MM.1S (cell line): ENCODE results near the gene HTR7.

ENCODE experiments used
- DNase-seq: peaks from one replicate; pipeline ENCODE4 v3.0.0-alpha.2; 2015
- H2AFZ ChIP-seq: fragments of 300-600 bp; sonication (generic); 2 replicates; pipeline ENCODE4 v1.6.0; 2016; ENCODE audit warnings: antibody characterized with exemption, low read length
- H3F3A ChIP-seq: fragments of 300-600 bp; sonication (generic); 2 replicates; pipeline ENCODE4 v1.6.1; 2016; ENCODE audit warnings: mild to moderate bottlenecking, antibody characterized with exemption, low read length, moderate library complexity, mixed read lengths; ENCODE audit not compliant: insufficient read depth
- H3K27ac ChIP-seq: fragments of 300-600 bp; sonication (generic); 2 replicates; pipeline ENCODE4 v1.5.1; 2016; ENCODE audit warnings: mild to moderate bottlenecking, low read length
- H3K27me3 ChIP-seq: fragments of 300-600 bp; sonication (generic); replicated peaks from 2 replicates; pipeline ENCODE4 v1.6.0; 2016; ENCODE audit warnings: low read length; ENCODE audit not compliant: insufficient read depth
- H3K36me3 ChIP-seq: fragments of 300-600 bp; sonication (generic); replicated peaks from 2 replicates; pipeline ENCODE4 v1.6.1; 2016; ENCODE audit warnings: mild to moderate bottlenecking, low read length, mixed read lengths; ENCODE audit not compliant: insufficient read depth
- H3K4me1 ChIP-seq: fragments of 300-600 bp; sonication (generic); 2 replicates; pipeline ENCODE4 v1.6.1; 2016; ENCODE audit warnings: low read length, mixed read lengths
- H3K4me2 ChIP-seq: fragments of 300-600 bp; sonication (generic); 2 replicates; pipeline ENCODE4 v1.6.0; 2016; ENCODE audit warnings: low read depth, low read length
- H3K4me3 ChIP-seq: fragments of 300-600 bp; sonication (generic); 2 replicates; pipeline ENCODE4 v1.5.1; 2016; ENCODE audit warnings: low read length, mixed read lengths
- H3K79me2 ChIP-seq: fragments of 300-600 bp; sonication (generic); 2 replicates; pipeline ENCODE4 v1.6.1; 2016; ENCODE audit warnings: mixed run types, low read length, mixed read lengths
- H3K9ac ChIP-seq: fragments of 300-600 bp; sonication (generic); 2 replicates; pipeline ENCODE4 v1.6.1; 2016; ENCODE audit warnings: low read length, mixed read lengths
- H3K9me2 ChIP-seq: fragments of 300-600 bp; sonication (generic); replicated peaks from 2 replicates; pipeline ENCODE4 v1.6.1; 2016; ENCODE audit warnings: mild to moderate bottlenecking, low read length, mixed read lengths; ENCODE audit not compliant: insufficient read depth
- H3K9me3 ChIP-seq: fragments of 300-600 bp; sonication (generic); replicated peaks from 2 replicates; pipeline ENCODE4 v1.6.1; 2016; ENCODE audit warnings: mild to moderate bottlenecking, low read length, mixed read lengths; ENCODE audit not compliant: insufficient read depth
- H4K20me1 ChIP-seq: fragments of 300-600 bp; sonication (generic); 2 replicates; pipeline ENCODE4 v1.6.1; 2016; ENCODE audit warnings: mild to moderate bottlenecking, low read length, moderate library complexity, mixed read lengths; ENCODE audit not compliant: insufficient read depth
- CTCF ChIP-seq: fragments of 300-600 bp; sonication (generic); IDR thresholded peaks from 2 replicates; pipeline ENCODE4 v1.5.1; 2016; ENCODE audit warnings: antibody characterized with exemption, low read length, mixed read lengths
- EZH2 ChIP-seq: fragments of 300-600 bp; sonication (generic); optimal IDR thresholded peaks from 2 replicates; pipeline ENCODE3; 2017; ENCODE audit warnings: low read depth, mild to moderate bottlenecking, antibody characterized with exemption, low read length, mixed read lengths
- EZH2phosphoT487 ChIP-seq: fragments of 300-600 bp; sonication (generic); IDR thresholded peaks from 2 replicates; pipeline ENCODE4 v1.6.1; 2018; ENCODE audit warnings: antibody characterized with exemption, low read length

HTR7 gene

GRCh38 chr10:90777621-90778020 lies 80.2 kb downstream of the HTR7 start:
- no peak overlapping the region for H3K9ac ChIP-seq
- no peaks in the 10 kb centered on the region for H4K20me1 ChIP-seq
- H3K9me3 ChIP-seq, result no peaks in the 10 kb centered on the region
- no peaks in the 10 kb centered on the region for H3K79me2 ChIP-seq
- H3K27ac ChIP-seq, result no peak overlapping the region
- no peak for DNase-seq
- no peaks in the 10 kb centered on the region for H3K36me3 ChIP-seq
- no peak overlapping the region for H3K4me2 ChIP-seq
- H2AFZ ChIP-seq, result no peak overlapping the region
- H3K4me3 ChIP-seq, result no peak overlapping the region
- H3F3A ChIP-seq, result 0 out of 2 replicates have a peak, but pooled peaks cover 4% of the 10 kb centered on the region
- TF ChIP-seq EZH2 (no peak), CTCF (no peak), EZH2phosphoT487 (no peak)
- H3K9me2 ChIP-seq, result no peaks in the 10 kb centered on the region
- H3K27me3 ChIP-seq, result no peaks in the 10 kb centered on the region
- peaks cover 12% of the 10 kb centered on the region; the same call in 1 of the 2 replicates for H3K4me1 ChIP-seq

- H3K9ac ChIP-seq, result no peak overlapping the region
- H3K9me3 ChIP-seq, result no peaks in the 10 kb centered on the region
- TF ChIP-seq CTCF (no peak), EZH2phosphoT487 (no peak), EZH2 (no peak)
- H4K20me1 ChIP-seq, result no peaks in the 10 kb centered on the region
- H3K4me2 ChIP-seq, result no peak overlapping the region
- H3K4me1 ChIP-seq, result peaks cover 12% of the 10 kb centered on the region; the same call in 1 of the 2 replicates
- H3K36me3 ChIP-seq, result no peaks in the 10 kb centered on the region
- no peaks in the 10 kb centered on the region for H3K79me2 ChIP-seq
- H3F3A ChIP-seq, result 0 out of 2 replicates have a peak, but pooled peaks cover 4% of the 10 kb centered on the region
- no peak overlapping the region for H2AFZ ChIP-seq
- peak; percentile 56 for DNase-seq
- peak overlapping the region; percentile 29; the same call in 1 of the 2 replicates for H3K27ac ChIP-seq
- no peaks in the 10 kb centered on the region for H3K9me2 ChIP-seq
- no peaks in the 10 kb centered on the region for H3K27me3 ChIP-seq
- no peak overlapping the region for H3K4me3 ChIP-seq
Observed at GRCh38 chr10:90775351-90776028, 82.3 kb downstream of the HTR7 start.

- Histone ChIP-seq H3K36me3 (no peaks in the 10 kb centered on the region), H3K4me3 (no peak overlapping the region), H3F3A (no peaks in the 10 kb centered on the region), H2AFZ (no peak overlapping the region), H3K4me2 (no peak overlapping the region), H3K4me1 (peaks cover 3% of the 10 kb centered on the region; the same call in 1 of the 2 replicates), H3K27ac (no peak overlapping the region), H3K79me2 (no peaks in the 10 kb centered on the region), H3K9me3 (no peaks in the 10 kb centered on the region), H3K9me2 (no peaks in the 10 kb centered on the region), H3K27me3 (no peaks in the 10 kb centered on the region), H3K9ac (no peak overlapping the region), H4K20me1 (no peaks in the 10 kb centered on the region)
- no peak for DNase-seq
- no peak for TF ChIP-seq CTCF
- no peak for TF ChIP-seq EZH2phosphoT487
- TF ChIP-seq EZH2, result no peak
Observed at GRCh38 chr10:90769946-90770841, 87.6 kb downstream of the HTR7 start.
